Activated CD8-positive, alpha-beta T cell treated with anti-CD3 and anti-CD28 coated beads, Interleukin-2, amount 10 ng/mL, durations not matched to agents 7 days and 5 days (primary cell): ENCODE results near the gene STRBP. TPM values are rescaled to one million over a fixed set of nuclear protein-coding genes. Genes with fewer than 3 reads are reported as not detected.
"Not testable (repeated sequence)": the region's sequence is repeated elsewhere in the genome, so short reads cannot be mapped to it uniquely, and the experiment has no call there.

Experiments used
- ATAC-seq: fragments of 150-1000 bp; cut with Tn5 transposase; one replicate; pipeline ENCODE4 v1.10.0; 2021; ENCODE audit warnings: moderate library complexity
- CTCF ChIA-PET: fragments of 350-600 bp; sonication (Branson Sonifier 250); formaldehyde crosslinking; loops from one replicate; lab custom pipeline; 2021; ENCODE audit warnings: antibody characterized with exemption; lab: Charles Lee
- POLR2A ChIA-PET: fragments of 350-600 bp; sonication (Branson Sonifier 250); formaldehyde crosslinking; loops from one replicate; lab custom pipeline; 2021; ENCODE audit warnings: antibody characterized with exemption; lab: Charles Lee
- DNase-seq: peaks from one replicate; pipeline ENCODE4 v3.0.0-alpha.2; 2020
- H3K27ac Mint-ChIP-seq: one replicate; pipeline ENCODE4 v1.8.0; 2021; ENCODE audit warnings: mild to moderate bottlenecking, mixed read lengths
- H3K27me3 Mint-ChIP-seq: one replicate; pipeline ENCODE4 v1.8.0; 2021; ENCODE audit warnings: low read depth, mixed read lengths
- H3K36me3 Mint-ChIP-seq: one replicate; pipeline ENCODE4 v1.8.0; 2021; ENCODE audit warnings: low read depth, mixed read lengths
- H3K4me1 Mint-ChIP-seq: one replicate; pipeline ENCODE4 v1.8.0; 2021; ENCODE audit warnings: low read depth, mixed read lengths
- H3K4me3 Mint-ChIP-seq: one replicate; pipeline ENCODE4 v1.8.0; 2021; ENCODE audit warnings: mild to moderate bottlenecking, mixed read lengths
- H3K9me3 Mint-ChIP-seq: one replicate; pipeline ENCODE4 v1.8.0; 2022; ENCODE audit warnings: mixed read lengths; ENCODE audit not compliant: insufficient read depth
- total RNA-seq, 2 experiments: library from RNA; stranded (reverse); gene quantifications; one replicate each; pipeline ENCODE4 v1.2.3, GENCODE V29; 2021

Gene STRBP
- total RNA-seq, 2 experiments from 2014 or later = 26.1 to 26.5 TPM

- Mint-ChIP-seq H3K4me1 (peaks cover 13% of the 10 kb centered on the region), H3K27me3 (peaks cover 5% of the 10 kb centered on the region), H3K9me3 (peaks cover 5% of the 10 kb centered on the region), H3K27ac (no peak overlapping the region), H3K36me3 (peaks cover 6% of the 10 kb centered on the region), H3K4me3 (no peak overlapping the region)
- DNase-seq (no peak), ATAC-seq (no peak)
- ChIA-PET CTCF (interaction anchor here (0.9 kb wide), 1 partner anchor 13 kb away, joined by 3 read pairs; no protein-coding TSS in a partner anchor), POLR2A (interaction anchor here (1.1 kb wide), 1 partner anchor 41 kb away, joined by 3 read pairs; no protein-coding TSS in a partner anchor)
Measured at GRCh38 chr9:123282362-123283047, 14.1 kb upstream of the STRBP start.

- H3K4me1 Mint-ChIP-seq = peaks cover 13% of the 10 kb centered on the region
- ATAC-seq (no peak), DNase-seq (no peak)
- ChIA-PET CTCF (interaction anchor here (0.9 kb wide), 1 partner anchor 13 kb away, joined by 3 read pairs; no protein-coding TSS in a partner anchor), POLR2A (interaction anchor here (1.1 kb wide), 1 partner anchor 41 kb away, joined by 3 read pairs; no protein-coding TSS in a partner anchor)
- no peak overlapping the region for H3K4me3 Mint-ChIP-seq
- H3K27me3 Mint-ChIP-seq = peaks cover 3% of the 10 kb centered on the region
- peaks cover 5% of the 10 kb centered on the region for H3K9me3 Mint-ChIP-seq
- peaks cover 6% of the 10 kb centered on the region for H3K36me3 Mint-ChIP-seq
- H3K27ac Mint-ChIP-seq = no peak overlapping the region
Measured at GRCh38 chr9:123281659-123282350, 13.4 kb upstream of the STRBP start.

- H3K4me1 Mint-ChIP-seq = peaks cover 18% of the 10 kb centered on the region
- ATAC-seq, H3K9me3 Mint-ChIP-seq, H3K27me3 Mint-ChIP-seq, H3K36me3 Mint-ChIP-seq, H3K4me3 Mint-ChIP-seq, CTCF ChIA-PET, POLR2A ChIA-PET, DNase-seq, H3K27ac Mint-ChIP-seq: not testable (repeated sequence)
Measured at GRCh38 chr9:123278879-123279493, 10.6 kb upstream of the STRBP start.

- POLR2A ChIA-PET = no interaction called here
- DNase-seq = no peak
- Mint-ChIP-seq H3K36me3 (peaks cover 6% of the 10 kb centered on the region), H3K9me3 (peaks cover 5% of the 10 kb centered on the region), H3K4me3 (no peak overlapping the region), H3K4me1 (peaks cover 18% of the 10 kb centered on the region), H3K27me3 (peaks cover 3% of the 10 kb centered on the region), H3K27ac (no peak overlapping the region)
- no peak for ATAC-seq
- CTCF ChIA-PET = no interaction called here
Measured at GRCh38 chr9:123278361-123278760, 10.0 kb upstream of the STRBP start.

GRCh38 chr9:123276551-123276950 lies 8.2 kb upstream of the STRBP start:
- CTCF ChIA-PET = no interaction called here

GRCh38 chr9:123271133-123271532 lies 2.7 kb upstream of the STRBP start:
- DNase-seq, POLR2A ChIA-PET, ATAC-seq: not testable (repeated sequence)

More at GRCh38 chr9:123276551-123276950, 8.2 kb upstream of the STRBP start:
- no peak overlapping the region for H3K4me3 Mint-ChIP-seq
- H3K27me3 Mint-ChIP-seq = peaks cover 3% of the 10 kb centered on the region
- POLR2A ChIA-PET = no interaction called here
- no peak for ATAC-seq
- H3K9me3 Mint-ChIP-seq = peaks cover 5% of the 10 kb centered on the region
- H3K27ac Mint-ChIP-seq = no peak overlapping the region
- peaks cover 18% of the 10 kb centered on the region for H3K4me1 Mint-ChIP-seq
- peaks cover 6% of the 10 kb centered on the region for H3K36me3 Mint-ChIP-seq
- no peak for DNase-seq

GRCh38 chr9:123269281-123269680 lies 895 bp upstream of the STRBP start:
- H3K27me3 Mint-ChIP-seq = peaks cover 3% of the 10 kb centered on the region
- H3K4me3 Mint-ChIP-seq = peak overlapping the region; percentile 71
- peaks cover 26% of the 10 kb centered on the region for H3K4me1 Mint-ChIP-seq
- H3K9me3 Mint-ChIP-seq = no peaks in the 10 kb centered on the region
- no peak for DNase-seq
- ChIA-PET CTCF (interaction anchor here (0.6 to 2.2 kb wide), 9 partner anchors 13 to 968 kb away, joined by 3 to 9 read pairs (median 4); no protein-coding TSS in a partner anchor), POLR2A (interaction anchor here (0.9 to 1.3 kb wide), 2 partner anchors 36 to 70 kb away, joined by 3 to 4 read pairs; no protein-coding TSS in a partner anchor)
- no peak overlapping the region for H3K27ac Mint-ChIP-seq
- ATAC-seq = no peak
- H3K36me3 Mint-ChIP-seq = no peaks in the 10 kb centered on the region

More at GRCh38 chr9:123271133-123271532, 2.7 kb upstream of the STRBP start:
- H3K27me3 Mint-ChIP-seq, H3K9me3 Mint-ChIP-seq, H3K36me3 Mint-ChIP-seq, CTCF ChIA-PET, H3K27ac Mint-ChIP-seq, H3K4me3 Mint-ChIP-seq: not testable (repeated sequence)
- H3K4me1 Mint-ChIP-seq = peaks cover 27% of the 10 kb centered on the region

- POLR2A ChIA-PET = interaction anchor here (0.6 kb wide), 1 partner anchor 409 kb away, joined by 3 read pairs; no protein-coding TSS in a partner anchor
- Mint-ChIP-seq H3K27me3 (peaks cover 3% of the 10 kb centered on the region), H3K36me3 (no peaks in the 10 kb centered on the region), H3K4me1 (peaks cover 26% of the 10 kb centered on the region), H3K4me3 (peak overlapping the region; percentile 76), H3K9me3 (no peaks in the 10 kb centered on the region), H3K27ac (no peak overlapping the region)
- CTCF ChIA-PET = no interaction called here
- no peak for DNase-seq
- no peak for ATAC-seq
Measured at GRCh38 chr9:123268199-123268464, 254 bp downstream of the STRBP start.

GRCh38 chr9:123267481-123268198 lies 746 bp downstream of the STRBP start:
- DNase-seq (no peak), ATAC-seq (no peak)
- Mint-ChIP-seq H3K27me3 (peaks cover 3% of the 10 kb centered on the region), H3K4me1 (peaks cover 26% of the 10 kb centered on the region), H3K27ac (peak overlapping the region; percentile 70), H3K36me3 (no peaks in the 10 kb centered on the region), H3K4me3 (peak overlapping the region; percentile 76), H3K9me3 (no peaks in the 10 kb centered on the region)
- POLR2A ChIA-PET = interaction anchor here (0.6 kb wide), 2 partner anchors 327 to 408 kb away, joined by 3 to 4 read pairs; no protein-coding TSS in a partner anchor
- CTCF ChIA-PET = no interaction called here

- no peaks in the 10 kb centered on the region for H3K9me3 Mint-ChIP-seq
- H3K4me3 Mint-ChIP-seq = peak overlapping the region; percentile 76
- H3K27ac Mint-ChIP-seq = no peak overlapping the region
- peaks cover 26% of the 10 kb centered on the region for H3K4me1 Mint-ChIP-seq
- no peak for ATAC-seq
- H3K36me3 Mint-ChIP-seq = no peaks in the 10 kb centered on the region
- H3K27me3 Mint-ChIP-seq = peaks cover 3% of the 10 kb centered on the region
- POLR2A ChIA-PET = no interaction called here
- CTCF ChIA-PET = no interaction called here
- DNase-seq = no peak
Measured at GRCh38 chr9:123266655-123267399, 1.6 kb downstream of the STRBP start.

GRCh38 chr9:123265833-123266232 lies 2.6 kb downstream of the STRBP start:
- Mint-ChIP-seq H3K4me1 (peaks cover 26% of the 10 kb centered on the region), H3K27ac (no peak overlapping the region), H3K27me3 (peaks cover 3% of the 10 kb centered on the region), H3K4me3 (no peak overlapping the region), H3K9me3 (no peaks in the 10 kb centered on the region), H3K36me3 (no peaks in the 10 kb centered on the region)
- POLR2A ChIA-PET = no interaction called here
- DNase-seq (no peak), ATAC-seq (no peak)
- CTCF ChIA-PET = interaction anchor here (1.1 kb wide), 1 partner anchor 15 kb away, joined by 5 read pairs; no protein-coding TSS in a partner anchor
